ENCODE measurements around the gene DOCK1.

DNA sequence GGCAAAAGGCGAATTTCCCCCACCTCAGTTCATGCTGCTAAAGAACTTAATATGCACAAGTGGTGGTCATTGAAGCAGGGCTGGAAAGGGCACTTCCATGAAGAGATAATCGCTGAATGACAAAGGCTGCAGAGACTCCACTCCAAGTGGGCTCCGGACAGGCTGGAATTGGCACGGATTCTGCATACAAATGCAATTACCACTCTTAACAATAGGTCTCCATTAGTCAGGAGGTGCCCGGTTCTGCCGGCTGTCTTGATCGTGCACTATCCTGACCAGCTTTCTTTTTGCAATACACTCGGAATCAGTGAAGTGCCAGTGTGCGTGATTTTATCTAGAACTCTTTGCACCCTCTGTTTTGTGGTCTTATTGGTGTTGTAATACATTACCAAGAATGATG lies 241.4 kb downstream of the DOCK1 start:
- no peak for TF ChIP-seq POLR2AphosphoS5 (IDR thresholded peaks at IDR 0.05; ENCODE audit: low read depth, low read length)
- no peak for TF ChIP-seq PAX5 (IDR thresholded peaks at IDR 0.05; ENCODE audit: insufficient read depth, low read length, severe bottlenecking)
- TF ChIP-seq POLR2A (IDR thresholded peaks at IDR 0.05; ENCODE audit: low read depth, low read length): no peak
- TF ChIP-seq POU2F2 (IDR thresholded peaks at IDR 0.05; ENCODE audit: low read depth, low read length): no peak
- no peak for TF ChIP-seq TAF1 (IDR thresholded peaks at IDR 0.05; ENCODE audit: low read depth, low read length)

All from GM12891 (cell line).